Hepatocyte (in vitro differentiated cells): ENCODE measurements around the gene HOOK1. TPM values are rescaled to one million over a fixed set of nuclear protein-coding genes. Genes with fewer than 3 reads are reported as not detected.

Experiments used
- DNase-seq: peaks from one replicate; pipeline ENCODE4 v3.0.0-alpha.2; 2016; ENCODE audit warnings: low spot score
- H2AFZ ChIP-seq: fragments of 200-600 bp; sonication (generic); 2 replicates; pipeline ENCODE4 v1.6.0; 2016; ENCODE audit warnings: antibody characterized with exemption, mild to moderate bottlenecking
- H3K27ac ChIP-seq: fragments of 200-600 bp; sonication (generic); 2 replicates; pipeline ENCODE4 v1.5.1; 2016; ENCODE audit warnings: mild to moderate bottlenecking
- H3K27me3 ChIP-seq: fragments of 200-600 bp; sonication (generic); 2 replicates; pipeline ENCODE4 v1.6.1; 2016
- H3K36me3 ChIP-seq: fragments of 200-600 bp; sonication (generic); replicated peaks from 2 replicates; pipeline ENCODE4 v1.5.1; 2016; ENCODE audit warnings: low read depth; ENCODE audit not compliant: insufficient read depth
- H3K4me1 ChIP-seq: fragments of 200-600 bp; sonication (generic); 2 replicates; pipeline ENCODE4 v1.5.1; 2016; ENCODE audit warnings: mild to moderate bottlenecking, moderate library complexity; ENCODE audit not compliant: insufficient read depth
- H3K4me2 ChIP-seq: fragments of 200-600 bp; sonication (generic); 2 replicates; pipeline ENCODE4 v1.6.0; 2016
- H3K4me3 ChIP-seq: fragments of 200-600 bp; sonication (generic); 2 replicates; pipeline ENCODE4 v1.5.1; 2016; ENCODE audit warnings: mild to moderate bottlenecking
- H3K79me2 ChIP-seq: fragments of 200-600 bp; sonication (generic); 2 replicates; pipeline ENCODE4 v1.6.0; 2017; ENCODE audit warnings: mild to moderate bottlenecking
- H3K9me2 ChIP-seq: fragments of 200-600 bp; sonication (generic); replicated peaks from 2 replicates; pipeline ENCODE4 v1.6.0; 2017; ENCODE audit warnings: mild to moderate bottlenecking; ENCODE audit not compliant: insufficient read depth
- H3K9me3 ChIP-seq: fragments of 200-600 bp; sonication (generic); 2 replicates; pipeline ENCODE4 v1.5.1; 2016; ENCODE audit warnings: low read depth, mild to moderate bottlenecking
- H4K20me1 ChIP-seq: fragments of 200-600 bp; sonication (generic); 2 replicates; pipeline ENCODE4 v1.6.0; 2016; ENCODE audit warnings: mild to moderate bottlenecking; ENCODE audit not compliant: insufficient read depth, poor library complexity, severe bottlenecking
- EZH2 ChIP-seq: fragments of 200-600 bp; sonication (generic); IDR thresholded peaks from 2 replicates; pipeline ENCODE4 v1.6.1; 2016; ENCODE audit warnings: antibody characterized with exemption, mild to moderate bottlenecking, borderline replicate concordance
- EZH2phosphoT487 ChIP-seq: fragments of 200-600 bp; sonication (generic); IDR thresholded peaks from one replicate; pipeline ENCODE4 v1.6.1; 2018; ENCODE audit warnings: antibody characterized with exemption, mild to moderate bottlenecking, low read depth, moderate library complexity; ENCODE audit not compliant: unreplicated experiment, severe bottlenecking
- WGBS: methylation state at CpG from one replicate; pipeline ENCODE4 v1.1.6; 2016; ENCODE audit warnings: low lambda C conversion rate; ENCODE audit errors: missing lambda C conversion rate; 5-methylcytosine and 5-hydroxymethylcytosine counted together
- polyA plus RNA-seq: library from polyadenylated mRNA; unstranded; fragments of >200 nt; fragmentation: Nextera tagmentation; extraction: Ambion mirVana; gene quantifications from 2 replicates; pipeline ENCODE4 v1.2.1, GENCODE V29; 2016
- total RNA-seq: library from RNA; depleted of rRNA; stranded (reverse); fragments of >200 nt; gene quantifications from 2 replicates; pipeline ENCODE4 v1.2.3, GENCODE V29; 2014
- TF ChIP-seq, protein P1 (sequence below): fragments of 200-600 bp; sonication (generic); IDR thresholded peaks from 2 replicates; pipeline ENCODE4 v1.5.1; 2016; ENCODE audit warnings: antibody characterized with exemption, mild to moderate bottlenecking; ENCODE audit not compliant: poor library complexity

Gene HOOK1
- total and polyA plus RNA-seq, 2 experiments from 2014 or later = 12.8 to 36.8 TPM

DNA sequence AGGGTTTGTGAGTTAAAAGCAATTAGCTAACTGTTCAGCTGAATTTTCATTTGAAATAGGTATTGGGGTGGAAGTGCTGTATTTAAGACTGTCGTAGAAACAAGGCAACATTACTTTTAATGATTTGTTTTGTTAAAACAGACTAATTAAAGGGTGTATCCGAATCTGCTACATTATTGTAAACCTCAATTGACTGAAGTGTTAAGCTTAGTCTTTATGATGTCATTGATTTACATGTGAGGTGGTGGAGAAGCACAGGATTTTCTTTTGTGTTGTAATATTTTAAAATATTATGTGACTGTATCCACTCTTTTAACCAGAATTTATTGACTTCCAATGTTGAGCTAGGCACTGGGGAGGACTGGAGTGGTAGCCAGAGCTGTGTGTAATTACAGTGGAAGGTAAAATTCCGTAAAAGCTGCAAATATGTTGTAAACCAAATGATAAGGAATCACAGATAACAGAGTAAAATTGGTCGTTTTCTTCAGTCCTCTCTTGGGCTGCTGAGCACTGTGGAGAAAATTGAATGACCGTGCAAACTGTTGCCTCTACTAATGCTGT lies 1.6 kb downstream of the HOOK1 start:
- no peak overlapping the region for H3K27ac ChIP-seq
- no peaks in the 10 kb centered on the region for H4K20me1 ChIP-seq
- 27% methylated on average over 5 of the region's 5 CpGs for WGBS
- H3K4me1 ChIP-seq = peaks cover 8% of the 10 kb centered on the region
- H3K27me3 ChIP-seq = no peaks in the 10 kb centered on the region
- H3K4me3 ChIP-seq = peak overlapping the region; percentile 63
- peak overlapping the region; percentile 84 for H3K4me2 ChIP-seq
- peaks cover 57% of the 10 kb centered on the region for H3K79me2 ChIP-seq
- H3K9me2 ChIP-seq = no peaks in the 10 kb centered on the region
- TF ChIP-seq EZH2 = no peak
- no peak for TF ChIP-seq EZH2phosphoT487
- TF ChIP-seq, protein P1, sequence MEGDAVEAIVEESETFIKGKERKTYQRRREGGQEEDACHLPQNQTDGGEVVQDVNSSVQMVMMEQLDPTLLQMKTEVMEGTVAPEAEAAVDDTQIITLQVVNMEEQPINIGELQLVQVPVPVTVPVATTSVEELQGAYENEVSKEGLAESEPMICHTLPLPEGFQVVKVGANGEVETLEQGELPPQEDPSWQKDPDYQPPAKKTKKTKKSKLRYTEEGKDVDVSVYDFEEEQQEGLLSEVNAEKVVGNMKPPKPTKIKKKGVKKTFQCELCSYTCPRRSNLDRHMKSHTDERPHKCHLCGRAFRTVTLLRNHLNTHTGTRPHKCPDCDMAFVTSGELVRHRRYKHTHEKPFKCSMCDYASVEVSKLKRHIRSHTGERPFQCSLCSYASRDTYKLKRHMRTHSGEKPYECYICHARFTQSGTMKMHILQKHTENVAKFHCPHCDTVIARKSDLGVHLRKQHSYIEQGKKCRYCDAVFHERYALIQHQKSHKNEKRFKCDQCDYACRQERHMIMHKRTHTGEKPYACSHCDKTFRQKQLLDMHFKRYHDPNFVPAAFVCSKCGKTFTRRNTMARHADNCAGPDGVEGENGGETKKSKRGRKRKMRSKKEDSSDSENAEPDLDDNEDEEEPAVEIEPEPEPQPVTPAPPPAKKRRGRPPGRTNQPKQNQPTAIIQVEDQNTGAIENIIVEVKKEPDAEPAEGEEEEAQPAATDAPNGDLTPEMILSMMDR = no peak
- DNase-seq = no peak
- no peaks in the 10 kb centered on the region for H3K9me3 ChIP-seq
- H3K36me3 ChIP-seq = no peaks in the 10 kb centered on the region
- H2AFZ ChIP-seq = no peak overlapping the region

DNA sequence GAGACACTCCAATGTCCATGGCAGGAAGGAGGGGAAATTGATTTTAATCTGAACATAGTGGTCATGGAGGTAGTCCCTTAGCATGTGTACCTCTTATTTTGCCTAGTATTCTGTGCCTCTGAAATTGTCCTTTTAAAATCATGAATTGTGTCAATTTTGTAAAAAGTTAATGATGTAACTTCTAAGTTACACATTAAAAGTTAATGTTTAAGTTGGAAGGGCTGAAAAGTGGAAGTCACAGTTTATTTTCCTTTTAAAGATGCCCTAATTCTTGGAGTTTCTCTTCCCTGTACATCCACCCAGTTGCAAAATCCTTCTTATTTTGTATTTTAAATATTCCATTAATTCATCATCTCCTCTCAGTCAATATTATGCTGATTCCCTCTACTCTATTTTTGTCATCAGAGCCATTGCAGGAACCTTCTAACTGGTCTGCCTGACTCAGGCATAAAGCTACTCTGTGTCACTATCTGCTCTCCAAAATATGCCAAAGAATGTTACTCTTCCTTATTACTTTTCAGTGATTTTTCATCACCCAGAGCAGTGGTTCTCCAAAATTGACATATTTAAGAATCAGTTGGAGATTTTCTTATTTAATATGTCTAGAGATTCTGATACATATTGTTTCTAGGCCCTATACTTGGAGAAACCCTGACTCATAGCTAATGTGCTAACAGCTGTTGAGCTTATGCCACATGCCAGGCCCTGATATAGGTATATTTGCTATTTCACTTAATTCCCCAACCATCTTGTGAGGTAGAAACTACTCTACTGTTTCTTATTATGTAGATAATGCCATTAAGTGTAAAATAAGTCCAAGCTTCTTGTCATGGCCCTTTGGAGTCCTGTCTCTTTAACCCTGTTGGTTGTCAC lies 5.1 kb downstream of the HOOK1 start:
- Histone ChIP-seq H3K9me2 (no peaks in the 10 kb centered on the region), H4K20me1 (no peaks in the 10 kb centered on the region), H3K4me2 (no peak overlapping the region), H3K27ac (no peak overlapping the region), H3K36me3 (no peaks in the 10 kb centered on the region), H3K4me3 (no peak overlapping the region), H3K79me2 (peaks cover 68% of the 10 kb centered on the region), H2AFZ (no peak overlapping the region), H3K4me1 (peaks cover 8% of the 10 kb centered on the region), H3K9me3 (no peaks in the 10 kb centered on the region), H3K27me3 (no peaks in the 10 kb centered on the region)
- no peak for DNase-seq
- TF ChIP-seq EZH2 (no peak), EZH2phosphoT487 (no peak)
- TF ChIP-seq, protein P1 = no peak

DNA sequence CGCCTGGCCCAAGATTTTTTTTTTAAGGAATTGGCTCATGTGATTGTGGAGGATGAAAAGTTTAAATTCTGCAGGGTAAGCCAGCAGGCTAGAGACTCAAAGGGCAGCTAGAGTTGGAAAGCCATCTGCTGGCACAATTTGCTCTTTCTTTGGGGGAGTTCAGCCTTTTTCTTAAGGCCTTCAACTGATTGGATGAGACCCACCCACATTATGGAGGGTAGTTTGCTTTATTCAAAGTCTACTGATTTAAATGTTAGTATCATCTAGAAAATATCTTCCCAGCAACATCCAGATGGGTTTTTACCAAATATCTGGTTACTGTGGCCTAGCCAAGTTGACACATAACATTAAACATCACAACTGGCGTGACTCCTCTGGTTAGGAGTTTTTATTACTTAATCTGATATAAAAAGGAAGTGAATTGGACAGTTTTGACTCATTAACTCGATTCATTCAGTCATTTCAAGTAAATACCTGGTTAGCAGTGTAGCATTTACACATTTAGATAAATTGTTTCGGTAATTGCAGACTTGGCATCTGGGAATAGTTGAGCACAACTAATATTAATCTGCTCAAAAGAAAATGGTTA lies 12.4 kb downstream of the HOOK1 start:
- no peak overlapping the region for H3K4me2 ChIP-seq
- H3K27ac ChIP-seq = no peak overlapping the region
- H4K20me1 ChIP-seq = no peaks in the 10 kb centered on the region
- H3K27me3 ChIP-seq = no peaks in the 10 kb centered on the region
- TF ChIP-seq, protein P1 = no peak
- TF ChIP-seq EZH2 (no peak), EZH2phosphoT487 (no peak)
- no peaks in the 10 kb centered on the region for H3K9me3 ChIP-seq
- H2AFZ ChIP-seq = no peak overlapping the region
- peaks cover 3% of the 10 kb centered on the region for H3K79me2 ChIP-seq
- no peak overlapping the region for H3K4me3 ChIP-seq
- WGBS = 93% methylated on average over 4 of the region's 4 CpGs
- H3K9me2 ChIP-seq = no peaks in the 10 kb centered on the region
- no peaks in the 10 kb centered on the region for H3K4me1 ChIP-seq
- no peak for DNase-seq
- H3K36me3 ChIP-seq = no peaks in the 10 kb centered on the region
